GM19239 (cell line): Measurements from ENCODE around the gene MARVELD2.
"Not testable (repeated sequence)": the region's sequence is repeated elsewhere in the genome, so short reads cannot be mapped to it uniquely, and the experiment has no call there.

Experiments
- DNase-seq: peaks from one replicate; pipeline ENCODE4 v3.0.0; 2011; ENCODE audit warnings: low spot score; ENCODE audit not compliant: insufficient read length
- FAIRE-seq: peaks from 2 replicates; lab custom pipeline; 2011; peaks lifted over from hg19 to GRCh38; lab: Jason Lieb, UNC

MARVELD2 gene, protein sequence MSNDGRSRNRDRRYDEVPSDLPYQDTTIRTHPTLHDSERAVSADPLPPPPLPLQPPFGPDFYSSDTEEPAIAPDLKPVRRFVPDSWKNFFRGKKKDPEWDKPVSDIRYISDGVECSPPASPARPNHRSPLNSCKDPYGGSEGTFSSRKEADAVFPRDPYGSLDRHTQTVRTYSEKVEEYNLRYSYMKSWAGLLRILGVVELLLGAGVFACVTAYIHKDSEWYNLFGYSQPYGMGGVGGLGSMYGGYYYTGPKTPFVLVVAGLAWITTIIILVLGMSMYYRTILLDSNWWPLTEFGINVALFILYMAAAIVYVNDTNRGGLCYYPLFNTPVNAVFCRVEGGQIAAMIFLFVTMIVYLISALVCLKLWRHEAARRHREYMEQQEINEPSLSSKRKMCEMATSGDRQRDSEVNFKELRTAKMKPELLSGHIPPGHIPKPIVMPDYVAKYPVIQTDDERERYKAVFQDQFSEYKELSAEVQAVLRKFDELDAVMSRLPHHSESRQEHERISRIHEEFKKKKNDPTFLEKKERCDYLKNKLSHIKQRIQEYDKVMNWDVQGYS

DNA sequence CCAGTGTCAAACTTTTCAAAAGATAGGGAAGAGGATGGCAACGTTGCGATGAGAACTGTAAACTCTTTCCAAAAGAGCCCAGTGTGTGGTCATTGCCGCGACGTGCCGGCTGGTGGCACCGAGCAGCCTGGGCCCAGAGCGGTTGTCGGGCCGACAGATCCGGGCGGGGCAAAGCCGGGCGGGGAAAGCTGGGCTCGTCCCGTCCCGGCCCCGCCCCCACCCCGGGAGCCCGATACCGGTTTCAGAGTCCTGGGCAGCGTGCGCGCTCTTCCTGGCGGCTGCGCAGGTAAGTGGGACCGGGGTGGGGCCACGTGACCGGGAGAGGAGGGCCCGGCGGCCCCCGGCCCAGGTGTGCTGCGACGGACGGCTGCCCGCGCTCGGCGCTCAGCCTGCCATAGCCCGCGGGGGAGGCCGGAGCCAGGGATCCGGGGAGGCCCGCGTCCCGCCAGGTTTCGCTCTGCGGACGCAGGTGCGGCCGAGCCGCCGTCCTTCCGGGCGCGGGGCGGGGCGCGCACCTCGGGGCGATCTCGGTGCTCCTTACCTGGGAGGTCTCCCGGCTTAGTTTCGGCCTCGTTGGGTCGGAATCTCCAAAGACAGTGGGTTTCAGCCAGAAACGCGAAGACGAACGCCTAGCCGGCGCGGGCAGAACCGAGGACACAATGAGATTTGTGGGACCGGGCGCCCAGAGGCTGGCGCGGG is at the start of gene MARVELD2:
TSS of gene MARVELD2 (plus strand) at position 232 of the 699 bp plus-strand sequence. CDS start 4,270 bp downstream, outside the sequence.
- peak; percentile 11 for FAIRE-seq
- peak; percentile 31 for DNase-seq

DNA sequence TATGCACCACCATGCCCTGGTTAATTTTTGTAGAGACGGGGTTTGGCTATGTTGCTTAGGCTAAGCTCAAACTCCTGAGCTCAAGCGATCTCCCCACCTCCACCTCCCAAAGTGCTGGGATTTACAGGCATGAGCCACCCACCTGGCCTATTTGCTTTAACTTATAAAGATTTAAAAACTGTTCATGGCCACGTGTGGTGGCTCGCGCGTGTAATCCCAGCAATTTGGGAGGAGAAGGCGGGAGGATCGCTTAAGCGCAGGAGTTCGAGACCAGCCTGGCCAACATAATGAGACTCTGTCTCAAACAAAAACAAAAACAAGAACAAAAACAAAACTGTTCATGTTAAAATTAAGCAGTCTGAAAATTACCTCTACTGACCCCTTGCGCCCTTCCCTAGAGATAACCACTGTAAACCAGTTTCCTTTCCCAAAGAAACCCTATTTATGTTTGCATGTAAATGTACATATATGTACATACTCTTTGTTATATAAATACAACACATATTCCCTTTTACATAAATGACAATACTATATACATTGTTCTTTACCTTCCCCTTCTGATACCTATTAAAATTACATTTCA is 47.1 kb upstream of the MARVELD2 start:
- FAIRE-seq (no peak), DNase-seq (no peak)

DNA sequence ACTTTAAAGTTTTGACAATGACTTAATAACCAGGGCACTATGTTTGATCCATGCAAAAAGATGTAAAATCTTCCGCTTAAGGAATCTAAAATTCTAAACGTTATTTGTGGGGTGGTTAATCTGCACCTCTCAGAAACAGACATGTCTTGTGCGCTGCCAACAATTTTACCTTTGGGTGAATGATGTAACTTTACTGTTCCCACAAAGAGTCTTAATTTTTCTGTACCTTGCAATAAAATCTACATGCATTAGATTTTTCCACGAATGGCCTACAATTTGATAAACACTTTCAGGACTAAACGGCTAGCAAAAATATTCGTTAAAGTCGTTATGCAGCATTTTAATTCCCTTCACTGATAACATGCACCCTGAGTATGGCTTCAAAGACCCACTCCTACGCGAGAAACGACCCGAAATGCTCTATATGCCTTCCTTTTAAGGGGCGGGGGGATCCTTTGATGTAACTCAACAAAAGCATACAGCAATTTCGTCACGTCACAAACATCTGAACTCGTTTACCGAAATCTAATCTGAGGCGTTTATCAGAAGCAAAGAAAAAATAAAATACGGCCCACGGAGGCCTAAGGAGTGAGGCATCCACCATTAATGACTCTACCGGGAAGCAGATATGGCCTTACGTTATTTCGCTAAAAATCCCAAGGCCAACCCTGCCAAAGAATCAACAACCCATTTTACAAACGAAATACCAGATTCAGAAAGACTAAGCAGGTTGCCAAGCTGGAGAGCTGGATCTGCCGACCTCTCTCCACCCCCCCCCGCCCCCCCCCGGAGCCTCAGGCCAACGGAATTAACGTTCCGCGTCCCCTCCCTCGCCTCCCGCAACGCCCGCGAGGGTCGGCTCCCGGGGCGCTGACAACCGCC is 46.2 kb upstream of the MARVELD2 start:
- DNase-seq: no peak
- FAIRE-seq: peak; percentile 31

DNA sequence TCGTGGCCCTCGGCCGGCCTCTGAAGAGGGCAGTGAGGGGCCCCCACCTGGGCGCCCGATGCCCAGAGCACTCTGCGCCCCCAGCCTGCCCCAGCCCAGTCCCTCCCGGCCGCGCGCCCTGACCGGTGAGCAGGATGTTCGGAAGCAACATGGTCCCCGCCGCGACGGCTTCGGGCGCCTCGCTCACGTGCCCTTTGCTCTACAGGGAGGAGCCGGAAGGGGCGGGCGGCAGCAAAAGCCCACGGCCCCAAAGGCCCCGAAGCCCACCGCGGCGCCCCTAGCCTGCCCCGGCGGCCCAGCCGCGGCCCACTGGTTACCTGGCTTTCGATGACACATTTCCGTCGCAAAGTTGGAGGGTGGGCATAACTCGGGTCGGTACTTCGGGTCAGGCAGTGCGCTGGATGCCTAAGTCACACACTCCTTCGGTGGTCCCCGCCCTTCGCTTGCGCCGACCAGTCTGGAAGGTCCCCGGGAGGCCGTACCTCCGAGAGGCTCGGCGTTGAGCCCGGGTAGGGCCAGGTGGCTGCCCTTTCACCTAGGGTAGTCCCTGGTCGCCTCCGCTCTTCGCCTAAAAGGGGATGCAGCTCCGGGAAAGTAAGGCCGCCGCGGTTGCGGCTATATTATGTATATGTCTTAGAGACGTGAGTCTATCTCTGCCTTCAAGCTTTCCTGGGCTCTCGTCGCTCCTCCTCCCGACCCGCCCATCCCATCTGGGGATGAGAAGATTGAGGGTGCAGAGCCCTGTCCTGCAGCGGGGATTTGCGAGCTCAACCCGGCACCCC is 45.4 kb upstream of the MARVELD2 start, which contains the start of the genes AK6, RAD17 and TAF9:
TSS of gene AK6 (minus strand) at position 181 of the 782 bp plus-strand sequence. CDS start at position 151, 30 bp downstream.
TSS of gene RAD17 (plus strand) at position 479 of the 782 bp plus-strand sequence. CDS start 2,391 bp downstream, outside the sequence.
TSS of gene TAF9 (minus strand) at position 181 of the 782 bp plus-strand sequence. CDS start 3,783 bp downstream, outside the sequence.
- peak; percentile 91 for FAIRE-seq

DNA sequence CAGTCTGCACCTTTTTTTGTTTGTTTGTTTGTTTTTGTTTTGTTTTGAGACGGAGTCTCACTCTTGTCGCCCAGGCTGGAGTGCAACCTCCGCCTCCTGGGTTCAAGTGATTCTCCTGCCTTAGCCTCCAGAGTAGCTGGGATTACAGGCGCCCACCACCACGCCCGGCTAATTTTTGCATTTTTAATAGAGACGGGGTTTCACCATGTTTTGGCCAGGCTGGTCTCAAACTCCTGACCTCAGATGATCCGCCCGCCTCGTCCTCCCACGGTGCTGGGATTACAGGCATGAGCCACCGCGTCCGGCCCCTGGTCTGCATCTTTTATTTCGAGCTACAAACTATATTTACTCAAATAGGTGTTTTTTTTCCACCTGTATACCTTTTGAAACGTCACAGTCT is 44.6 kb upstream of the MARVELD2 start:
- peak; percentile 14 for FAIRE-seq
- not testable (repeated sequence) for DNase-seq

More for the DNA sequence above, 45.4 kb upstream of the MARVELD2 start, which contains the start of the genes AK6, RAD17 and TAF9:
- DNase-seq: peak; percentile 66

DNA sequence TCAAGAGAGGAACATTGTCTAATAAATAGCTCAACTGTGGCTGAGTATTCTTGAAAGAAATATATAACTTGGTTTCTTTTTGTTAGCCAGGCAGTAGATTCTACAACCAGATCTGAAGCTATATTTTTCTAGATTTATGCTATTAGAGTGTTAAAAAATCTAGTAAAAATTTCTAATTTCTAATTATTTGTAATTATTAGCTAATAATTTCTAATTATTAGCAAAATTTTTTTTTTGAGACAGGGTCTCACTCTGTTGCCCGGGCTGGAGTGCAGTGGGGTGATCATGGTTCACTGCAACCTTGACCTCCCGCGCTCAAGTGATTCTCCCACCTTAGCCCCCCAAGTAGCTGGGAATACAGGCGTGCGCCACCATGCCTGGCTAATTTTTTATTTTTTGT is 42.5 kb upstream of the MARVELD2 start:
- FAIRE-seq: no peak
- DNase-seq: no peak

DNA sequence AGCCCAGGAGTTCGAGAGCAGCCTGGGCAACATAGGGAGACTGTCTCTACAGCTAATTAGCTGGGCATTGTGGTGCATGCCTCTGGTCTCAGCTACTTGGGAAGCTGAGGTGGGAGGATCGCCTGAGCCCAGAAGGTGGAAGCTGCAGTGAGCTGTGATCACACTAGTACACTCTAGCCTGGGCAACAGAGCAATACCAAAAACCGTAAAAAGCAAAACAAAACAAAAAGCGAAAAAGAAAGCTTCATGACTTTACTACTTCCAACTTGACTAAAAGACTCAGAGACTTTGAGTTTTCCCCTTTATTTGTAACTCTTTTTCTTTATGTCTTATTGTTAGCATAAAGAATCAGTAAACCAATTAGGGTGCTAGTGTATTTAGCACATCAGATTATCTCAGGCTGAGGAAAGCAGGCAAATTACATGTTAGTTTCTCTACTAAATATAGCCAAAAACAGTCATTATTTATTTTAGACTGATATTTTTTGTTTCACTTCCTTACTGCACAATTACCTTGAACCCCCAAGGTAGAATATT is 39.9 kb upstream of the MARVELD2 start:
- peak; percentile 96 for FAIRE-seq

DNA sequence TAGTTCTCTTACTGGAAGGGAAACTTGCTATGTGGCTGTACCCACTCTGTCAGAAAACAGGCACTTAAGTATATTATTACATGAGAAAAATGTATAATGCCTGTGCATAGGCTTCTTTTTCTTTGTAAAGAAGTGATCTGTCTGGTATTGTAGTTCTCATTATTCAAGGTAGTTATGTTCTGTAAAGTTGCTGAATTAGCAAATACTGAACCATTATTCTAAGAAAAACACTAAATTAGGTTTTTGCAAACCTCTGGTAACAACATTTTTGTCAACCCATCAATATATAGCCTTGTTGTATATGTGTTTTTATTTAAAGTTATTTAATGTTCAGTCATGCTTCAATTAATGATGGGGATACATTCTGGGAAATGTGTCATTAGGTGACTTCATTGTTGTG is 36.5 kb upstream of the MARVELD2 start:
- FAIRE-seq: no peak
- DNase-seq: no peak

More for the DNA sequence above, 39.9 kb upstream of the MARVELD2 start:
- no peak for DNase-seq

DNA sequence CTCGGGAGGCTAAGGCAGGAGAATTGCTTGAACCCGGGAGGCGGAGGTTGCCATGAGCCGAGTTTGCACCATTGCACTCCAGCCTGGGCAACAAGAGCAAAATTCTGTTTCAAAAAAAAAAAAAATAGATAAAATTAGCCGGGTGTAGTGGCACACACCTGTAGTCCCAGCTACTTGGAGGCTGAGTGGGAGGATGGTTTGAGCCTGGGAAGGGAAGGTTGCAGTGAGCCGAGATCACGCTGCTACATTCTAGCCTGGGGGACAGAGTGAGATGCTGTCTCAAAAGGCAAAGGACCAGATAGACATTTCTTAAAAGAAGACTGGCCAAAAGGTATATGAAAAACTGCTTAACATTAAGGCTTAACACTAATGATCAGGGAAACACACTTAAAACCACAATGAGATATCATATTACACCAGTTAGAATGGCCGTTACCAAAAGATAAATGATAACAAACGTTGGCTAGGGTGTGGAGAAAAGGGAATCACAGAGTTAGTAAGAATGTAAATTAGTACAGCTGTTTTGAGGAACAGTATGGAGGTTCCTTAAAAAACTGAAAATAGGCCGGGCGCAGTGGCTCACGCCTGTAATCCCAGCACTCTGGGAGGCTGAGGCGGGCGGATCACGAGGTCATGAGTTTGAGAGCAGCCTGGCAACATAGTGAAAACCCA is 10.1 kb upstream of the MARVELD2 start:
- no peak for DNase-seq
- no peak for FAIRE-seq

DNA sequence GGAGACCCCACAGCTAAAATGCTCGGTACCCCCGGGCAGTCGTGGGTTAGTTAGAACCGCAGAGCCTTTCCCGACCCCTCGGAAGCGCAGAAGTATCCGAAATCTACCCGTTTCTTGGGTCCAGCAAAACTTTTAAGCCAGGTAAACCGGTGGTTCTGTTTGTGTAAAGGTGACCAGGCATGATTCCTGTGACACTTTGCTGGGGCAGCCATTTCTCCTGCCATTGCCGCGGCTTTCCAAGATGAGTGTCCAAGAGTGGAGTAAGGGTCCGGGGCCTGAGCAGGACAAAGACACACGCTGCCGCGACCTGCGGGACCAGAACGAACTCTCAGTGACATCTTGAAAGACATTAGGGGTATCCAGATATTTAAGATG is 655 bp downstream of the MARVELD2 start:
- DNase-seq (no peak), FAIRE-seq (no peak)

DNA sequence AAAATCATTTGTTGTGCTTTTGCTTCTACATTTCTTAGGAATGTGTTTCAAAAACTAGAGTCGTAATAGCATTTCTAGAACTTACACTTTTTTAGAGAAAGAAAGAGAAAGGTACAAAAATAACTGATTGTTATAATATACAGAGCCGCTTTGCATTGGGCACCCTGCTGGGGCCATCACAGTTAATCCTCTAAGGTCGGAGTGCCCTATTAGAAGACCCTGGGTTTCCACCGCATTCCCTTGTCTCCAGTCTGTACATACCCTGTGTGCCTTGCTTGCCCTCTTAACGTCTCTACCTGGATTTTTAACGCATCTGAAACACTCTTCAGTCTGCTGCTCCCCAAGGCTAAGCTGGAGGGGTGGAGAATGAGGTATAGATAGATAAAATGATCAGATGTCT is 1.3 kb downstream of the MARVELD2 start:
- DNase-seq (no peak), FAIRE-seq (no peak)

DNA sequence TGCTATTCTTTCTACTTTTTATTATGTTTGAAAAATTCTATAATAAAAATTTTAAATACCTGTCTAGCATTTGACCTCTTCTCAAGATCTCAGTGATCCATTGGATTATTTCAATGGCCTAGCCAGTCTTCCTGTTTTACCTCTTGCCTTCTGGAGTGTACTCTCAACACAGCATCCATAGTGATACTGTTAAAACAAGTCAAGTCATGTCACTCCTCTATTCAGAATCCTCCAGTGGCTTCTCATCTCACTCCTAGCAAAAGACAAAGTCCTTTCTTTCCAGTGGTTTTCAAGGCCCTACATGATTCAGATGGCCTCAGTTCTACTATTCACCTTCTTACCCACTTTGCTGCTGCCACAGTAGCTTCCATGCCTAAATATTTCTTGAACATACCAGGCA is 1.8 kb downstream of the MARVELD2 start:
- FAIRE-seq (no peak), DNase-seq (no peak)

DNA sequence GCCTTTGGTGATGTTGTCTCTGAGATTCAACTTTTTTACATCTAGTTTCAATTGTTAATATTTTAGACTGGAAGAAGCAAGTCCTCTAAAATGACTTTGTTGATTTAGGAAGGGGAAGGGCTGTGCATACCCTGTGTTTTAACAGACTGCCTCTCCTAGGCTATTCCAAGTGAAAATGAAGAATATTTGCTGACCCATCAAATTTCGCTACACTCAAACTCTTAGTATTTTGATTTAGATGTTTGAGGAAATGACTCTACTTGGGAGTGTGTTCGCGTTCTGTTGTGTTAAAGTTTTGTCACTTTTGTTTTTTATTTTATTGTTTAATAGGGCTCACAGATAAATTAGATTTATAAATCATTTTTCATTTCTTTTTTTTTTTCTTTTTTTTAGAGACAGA is 3.6 kb downstream of the MARVELD2 start:
- no peak for FAIRE-seq
- no peak for DNase-seq

DNA sequence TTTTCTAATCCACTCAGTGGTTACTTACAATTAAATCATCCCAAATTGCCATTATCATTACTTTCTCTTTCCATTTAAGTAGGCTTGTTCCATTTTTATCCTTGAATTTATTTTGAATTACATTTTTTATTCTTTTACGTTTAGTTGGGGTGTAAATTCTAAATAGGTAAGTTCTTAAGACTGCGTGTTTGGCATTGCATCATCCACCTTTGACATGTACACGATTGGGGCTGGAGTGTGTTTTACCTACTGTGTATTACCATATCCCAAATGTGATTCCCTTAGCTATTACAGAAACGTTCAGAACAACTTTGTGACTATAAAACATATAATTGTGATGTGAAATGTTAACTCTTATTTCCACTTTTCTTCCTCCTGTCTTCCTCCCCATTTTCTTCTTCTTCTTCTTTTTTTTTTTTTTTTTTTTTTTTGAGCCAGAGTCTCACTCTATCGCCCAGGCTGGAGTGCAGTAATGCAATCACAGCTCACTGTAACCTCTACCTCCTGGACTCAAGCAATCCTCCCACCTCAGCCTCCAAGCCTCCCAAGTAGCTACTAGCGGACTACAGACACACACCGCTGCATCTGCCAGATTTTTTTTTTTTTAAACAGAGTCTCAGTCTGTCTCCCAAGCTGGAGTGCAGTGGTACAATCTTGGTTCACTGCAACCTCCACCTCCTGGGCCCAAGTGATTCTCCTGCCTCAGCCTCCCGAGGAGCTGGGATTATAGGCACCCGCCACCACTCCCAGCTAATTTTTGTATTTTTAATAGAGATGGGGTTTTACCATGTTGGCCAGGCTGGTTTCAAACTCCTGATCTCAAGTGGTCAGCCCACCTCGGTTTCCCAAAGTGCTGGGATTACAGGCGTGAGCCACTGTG is 16.7 kb downstream of the MARVELD2 start:
- FAIRE-seq (peak; percentile 28), DNase-seq (no peak)

DNA sequence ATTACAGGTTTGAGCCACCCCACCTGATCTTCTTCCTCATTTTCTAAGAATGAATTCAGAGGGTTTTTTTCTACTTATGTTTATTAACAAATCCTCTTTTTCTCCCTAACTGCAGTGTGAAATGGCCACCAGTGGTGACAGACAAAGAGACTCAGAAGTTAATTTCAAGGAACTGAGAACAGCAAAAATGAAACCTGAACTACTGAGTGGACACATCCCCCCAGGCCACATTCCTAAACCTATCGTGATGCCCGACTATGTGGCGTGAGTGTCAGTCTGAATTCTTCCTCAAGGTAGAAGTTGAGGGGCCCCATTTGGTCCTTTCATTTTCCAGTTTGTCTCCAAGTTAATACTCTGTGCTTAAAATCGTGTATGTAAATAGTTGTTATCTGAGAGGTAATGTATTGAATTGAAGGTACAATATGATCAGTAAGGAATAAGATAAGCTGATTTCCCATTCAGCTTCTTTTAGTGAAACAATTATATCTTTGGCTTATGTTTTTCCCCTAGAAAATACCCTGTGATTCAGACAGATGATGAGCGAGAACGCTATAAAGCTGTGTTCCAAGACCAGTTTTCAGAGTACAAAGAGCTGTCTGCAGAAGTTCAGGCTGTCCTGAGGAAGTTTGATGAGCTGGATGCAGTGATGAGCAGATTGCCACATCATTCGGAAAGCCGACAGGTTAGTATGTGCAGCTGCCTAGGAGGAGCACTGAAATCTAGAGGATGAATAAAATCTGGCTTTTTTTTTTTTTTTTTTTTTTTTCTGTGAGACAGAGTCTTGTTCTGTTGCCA is 17.7 kb downstream of the MARVELD2 start:
- no peak for DNase-seq
- FAIRE-seq: peak; percentile 91

DNA sequence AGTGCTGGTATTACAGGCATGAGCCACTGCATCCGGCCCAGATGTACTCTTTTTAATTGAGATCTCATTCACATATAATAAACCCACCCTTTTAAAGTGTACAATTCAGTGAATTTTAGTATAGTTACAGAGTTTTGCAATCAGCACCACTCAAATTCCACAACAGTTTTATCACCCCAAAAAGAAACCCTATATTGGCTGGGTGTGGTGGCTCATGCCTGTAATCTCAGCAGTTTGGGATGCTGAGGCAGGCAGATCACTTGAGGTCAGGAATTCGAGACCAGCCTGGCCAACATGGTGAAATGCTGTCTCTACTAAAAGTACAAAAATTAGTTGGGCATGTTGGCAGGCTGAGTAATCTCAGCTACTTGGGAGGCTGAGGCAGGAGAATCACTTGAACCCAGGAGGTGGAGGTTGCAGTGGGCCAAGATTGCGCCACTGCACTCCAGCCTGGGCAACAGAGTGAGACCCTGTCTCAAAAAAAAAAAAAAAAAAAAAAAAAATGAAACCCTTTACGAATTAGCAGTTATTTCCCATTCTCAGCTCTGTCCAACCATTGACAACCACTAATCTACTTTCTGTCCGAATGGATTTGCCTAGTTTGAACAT is 20.5 kb downstream of the MARVELD2 start:
- not testable (repeated sequence) for FAIRE-seq, DNase-seq
